ENCODE results near the gene APBA2.
"Not testable (repeated sequence)": the region's sequence is repeated elsewhere in the genome, so short reads cannot be mapped to it uniquely, and the experiment has no call there.

APBA2 gene

DNA sequence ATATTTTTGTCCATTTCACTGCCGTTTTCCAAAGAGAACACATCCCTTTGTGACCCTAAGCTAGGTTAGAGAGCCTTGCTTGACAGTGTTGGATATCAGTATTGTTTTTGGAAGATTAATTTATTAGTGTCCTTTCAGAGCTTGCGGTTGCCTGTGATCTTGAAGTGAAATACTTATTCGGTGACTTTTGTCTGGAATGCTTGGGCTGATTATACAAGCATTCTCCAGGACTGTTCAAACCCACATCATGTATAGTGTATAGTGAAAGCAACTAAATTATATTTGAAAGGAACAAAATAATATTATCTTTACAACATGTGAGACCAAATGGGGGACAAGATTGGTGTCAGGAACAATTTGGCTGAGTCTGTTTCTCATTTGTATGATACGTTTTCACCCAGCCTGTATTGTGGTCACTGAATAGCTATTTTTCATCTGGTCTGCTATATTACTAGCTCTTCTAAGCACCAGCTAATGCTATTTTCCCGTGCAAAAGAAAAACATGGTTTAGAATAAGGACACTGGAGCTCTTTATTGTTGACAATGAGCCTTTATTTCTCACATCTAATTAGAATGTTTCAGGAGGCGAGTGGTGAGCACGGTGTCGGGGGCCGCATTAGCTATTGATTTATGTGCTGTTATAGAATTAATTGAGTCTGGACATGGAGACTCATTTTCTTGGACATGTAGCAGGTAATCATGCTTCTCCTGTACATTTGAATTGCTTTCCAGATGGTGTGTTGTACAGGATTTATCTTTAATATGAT, 158.1 kb downstream of the APBA2 start:
- intact Hi-C loops (cut with DNase I) = no loop called here
- no peak for DNase-seq

DNA sequence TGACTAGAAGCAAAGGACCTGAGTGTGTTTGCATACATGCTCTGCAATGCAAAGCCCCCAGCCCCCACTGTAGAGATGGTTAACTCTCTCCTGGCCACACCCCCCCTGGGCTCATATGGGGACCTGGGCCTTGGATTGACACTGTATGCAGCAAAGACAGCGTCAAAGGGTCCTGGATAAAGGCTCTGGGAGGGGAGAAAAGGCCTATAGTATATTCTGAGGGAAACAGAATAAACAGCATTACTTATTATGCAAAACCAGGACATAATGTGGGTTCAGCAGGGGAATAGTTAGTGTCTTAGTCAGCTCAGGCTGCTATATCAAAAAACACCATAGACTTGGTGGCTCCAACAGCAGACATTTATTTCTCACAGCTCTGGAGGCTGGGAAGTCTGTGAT, 158.7 kb downstream of the APBA2 start:
- DNase-seq = no peak
- intact Hi-C loops (cut with DNase I) = no loop called here

DNA sequence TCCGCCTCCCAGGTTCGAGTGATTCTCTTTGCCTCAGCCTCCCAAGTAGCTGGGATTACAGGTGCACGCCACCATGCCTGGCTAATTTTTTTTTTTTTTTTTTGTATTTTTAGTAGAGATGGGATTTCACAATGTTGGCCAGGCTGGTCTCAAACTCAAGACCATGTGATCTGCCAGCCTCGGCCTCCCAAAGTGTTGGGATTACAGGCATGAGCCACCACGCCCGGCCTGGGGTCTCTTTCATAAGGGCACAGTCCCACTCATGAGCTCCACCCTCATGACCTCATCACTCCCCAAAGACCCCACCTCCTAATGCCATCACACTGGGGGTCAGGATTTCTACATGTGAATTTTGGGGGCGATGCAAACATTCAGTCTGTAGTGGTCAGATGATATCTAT, 159.4 kb downstream of the APBA2 start:
- intact Hi-C loops (cut with DNase I); DNase-seq: not testable (repeated sequence)

DNA sequence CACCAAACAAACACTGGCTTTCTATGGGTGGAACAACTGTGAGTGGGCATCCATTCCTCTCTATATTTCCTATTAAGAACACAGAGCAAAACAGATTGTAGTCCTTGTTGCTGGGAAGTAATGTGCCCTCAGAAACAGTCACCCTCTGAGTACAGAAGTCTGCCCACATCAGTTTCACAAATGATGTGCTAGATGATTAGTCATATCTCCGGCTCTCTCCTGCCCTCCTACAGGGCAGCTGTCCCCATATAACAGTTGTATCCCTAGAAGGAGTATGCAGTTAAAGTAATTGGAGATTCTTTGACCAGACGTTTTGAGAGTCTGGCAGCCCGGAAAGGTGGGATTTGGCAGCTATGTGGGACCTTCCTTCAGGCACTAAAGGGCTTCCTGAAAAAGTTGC, 159.9 kb downstream of the APBA2 start:
- DNase-seq = no peak
- intact Hi-C loops (cut with DNase I) = no loop called here

DNA sequence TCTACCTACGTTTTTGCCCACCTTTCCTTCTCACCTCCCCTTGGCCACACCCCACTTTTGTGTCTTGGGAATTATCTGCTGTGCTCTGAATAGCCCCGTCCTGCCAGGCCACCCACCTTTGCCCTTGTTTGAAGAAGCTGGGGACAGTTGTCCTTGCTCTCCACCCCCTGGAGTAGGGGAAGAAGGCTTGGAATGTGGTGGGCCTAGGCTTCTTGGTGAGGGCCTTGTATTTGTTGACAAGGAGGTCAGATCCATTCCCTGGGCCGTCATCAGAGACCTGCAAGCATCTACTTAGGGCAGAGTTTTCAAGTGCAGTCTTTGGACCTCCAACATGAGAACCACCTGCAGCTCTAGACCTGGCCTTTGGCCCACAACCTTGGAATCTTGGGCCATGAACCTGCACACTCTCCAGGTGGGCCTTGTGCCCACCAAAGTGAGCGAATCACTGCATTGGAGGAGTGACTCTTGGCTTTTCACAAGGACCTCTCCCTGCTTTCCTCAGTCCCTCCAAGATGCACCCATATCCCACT, 160.6 kb downstream of the APBA2 start:
- DNase-seq = peak in 1 of 10 donors; percentile 5
- intact Hi-C loops (cut with DNase I) = no loop called here

DNA sequence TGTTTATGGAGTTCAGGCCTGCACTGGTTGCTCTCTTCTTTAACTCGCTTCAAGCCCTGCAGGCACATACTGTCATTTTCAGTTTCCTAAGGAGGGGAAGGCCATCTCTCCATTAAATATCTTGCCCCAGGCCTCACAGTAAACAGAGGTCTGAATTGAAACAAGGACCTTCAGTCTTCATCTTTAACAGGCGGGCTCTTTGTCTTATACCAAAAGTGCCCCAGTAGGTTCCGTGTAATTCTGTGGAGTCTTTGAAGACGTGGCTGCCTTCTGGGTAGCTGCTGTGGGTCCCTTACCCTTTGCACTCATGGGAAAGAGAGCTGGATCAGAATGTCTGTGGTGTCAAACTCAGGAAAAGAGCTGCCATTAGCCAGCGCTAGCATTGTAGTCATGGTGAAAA, 161.2 kb downstream of the APBA2 start:
- intact Hi-C loops (cut with DNase I) = no loop called here
- no peak for DNase-seq

DNA sequence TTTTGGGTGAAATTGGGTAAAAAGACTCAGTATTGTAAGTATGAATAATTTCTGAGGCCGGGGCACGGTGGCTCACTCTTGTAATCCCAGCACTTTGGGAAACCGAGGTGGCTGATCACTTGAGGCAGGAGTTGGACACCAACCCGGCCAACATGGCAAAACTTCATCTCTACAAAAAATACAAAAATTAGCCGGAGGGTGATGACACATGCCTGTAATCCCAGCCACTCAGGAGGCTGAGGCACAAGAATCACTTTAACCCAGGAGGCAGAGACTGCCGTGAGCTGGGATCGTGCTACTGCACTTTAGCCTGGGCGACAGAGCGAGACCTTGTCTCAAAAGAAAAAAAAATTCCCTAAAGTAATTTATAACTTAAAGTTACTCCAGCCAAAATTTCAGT, 162.2 kb downstream of the APBA2 start:
- intact Hi-C loops (cut with DNase I) = no loop called here
- peak in 1 of 10 donors; percentile 4 for DNase-seq

DNA sequence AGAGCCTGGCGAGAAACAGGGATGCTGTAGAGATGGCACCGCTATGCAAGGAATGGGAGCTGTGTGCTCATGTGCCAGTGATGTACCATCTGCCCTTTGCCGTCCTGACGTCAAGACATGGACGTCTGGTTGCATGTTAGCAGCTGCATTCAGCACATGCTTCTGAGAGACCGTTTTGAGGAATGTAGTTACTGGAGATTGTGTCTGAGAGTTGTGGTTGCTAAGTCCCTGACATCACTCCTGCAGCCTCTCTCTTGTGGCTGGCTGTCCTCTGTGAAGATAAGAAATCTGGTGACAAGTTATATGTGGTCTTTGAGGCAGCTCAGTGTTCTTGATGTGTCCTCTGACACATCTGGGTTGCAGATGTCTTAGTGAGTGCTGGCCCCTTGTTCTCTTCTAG, 165.1 kb downstream of the APBA2 start:
- intact Hi-C loops (cut with DNase I) = no loop called here
- no peak for DNase-seq

DNA sequence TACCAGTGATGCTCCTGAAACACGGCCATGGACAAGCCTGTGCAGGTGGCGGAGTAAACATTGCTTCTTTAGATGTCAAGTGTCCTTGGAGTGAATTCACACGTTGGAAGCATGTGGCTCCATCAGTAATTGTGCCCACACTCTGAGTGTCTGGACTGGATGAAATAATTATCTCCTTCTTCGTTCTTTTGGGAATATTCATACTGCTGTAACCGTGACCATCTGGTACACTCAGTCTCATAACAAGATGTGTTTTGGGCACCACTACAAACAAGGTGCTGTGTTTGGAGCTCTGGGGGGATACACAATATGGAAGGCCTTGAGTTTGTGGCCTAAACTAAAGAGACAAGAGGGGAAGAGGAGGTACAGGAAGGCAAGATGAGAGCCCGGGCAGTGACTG, 165.6 kb downstream of the APBA2 start:
- intact Hi-C loops (cut with DNase I) = no loop called here
- peak in 1 of 10 donors; percentile 0 for DNase-seq

DNA sequence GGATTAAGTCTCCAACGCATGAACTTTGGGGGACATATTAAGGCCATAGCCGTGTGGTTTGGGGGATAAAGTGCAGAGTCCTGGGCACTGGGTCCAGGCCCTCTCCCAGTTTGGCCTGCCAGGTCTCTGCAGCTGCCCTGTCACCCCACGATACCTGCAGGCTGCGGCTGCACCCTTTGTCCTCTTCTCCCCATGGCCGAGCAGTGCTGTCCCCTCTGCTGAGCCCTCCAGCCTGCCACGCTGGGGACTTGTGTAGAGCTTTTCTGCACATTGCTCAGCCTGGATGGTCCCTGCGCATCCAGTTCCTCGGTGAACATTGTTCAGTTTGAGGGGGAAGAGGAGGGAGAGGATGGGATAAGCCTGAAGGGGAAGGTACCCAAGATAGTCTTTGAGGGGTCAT, 167.2 kb downstream of the APBA2 start:
- DNase-seq = no peak
- intact Hi-C loops (cut with DNase I) = no loop called here

DNA sequence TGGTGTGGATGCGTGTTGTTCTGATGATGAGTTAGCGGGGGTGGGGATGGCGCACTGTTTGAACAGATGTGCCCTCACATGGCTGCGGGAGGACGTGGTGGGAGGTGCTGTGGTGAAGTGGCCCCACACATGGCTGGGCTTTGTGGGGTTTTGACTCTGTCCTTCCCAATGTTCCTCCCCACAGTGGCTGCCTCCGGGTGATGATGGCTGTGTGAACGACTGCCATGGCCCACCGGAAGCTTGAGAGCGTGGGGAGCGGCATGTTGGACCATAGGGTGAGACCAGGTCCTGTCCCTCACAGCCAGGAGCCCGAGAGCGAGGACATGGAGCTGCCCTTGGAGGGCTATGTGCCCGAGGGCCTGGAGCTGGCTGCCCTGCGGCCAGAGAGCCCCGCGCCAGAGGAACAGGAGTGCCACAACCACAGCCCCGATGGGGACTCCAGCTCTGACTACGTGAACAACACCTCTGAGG, 167.9 kb downstream of the APBA2 start:
- peak in 1 of 10 donors; percentile 66 for DNase-seq
- intact Hi-C loops (cut with DNase I) = no loop called here

DNA sequence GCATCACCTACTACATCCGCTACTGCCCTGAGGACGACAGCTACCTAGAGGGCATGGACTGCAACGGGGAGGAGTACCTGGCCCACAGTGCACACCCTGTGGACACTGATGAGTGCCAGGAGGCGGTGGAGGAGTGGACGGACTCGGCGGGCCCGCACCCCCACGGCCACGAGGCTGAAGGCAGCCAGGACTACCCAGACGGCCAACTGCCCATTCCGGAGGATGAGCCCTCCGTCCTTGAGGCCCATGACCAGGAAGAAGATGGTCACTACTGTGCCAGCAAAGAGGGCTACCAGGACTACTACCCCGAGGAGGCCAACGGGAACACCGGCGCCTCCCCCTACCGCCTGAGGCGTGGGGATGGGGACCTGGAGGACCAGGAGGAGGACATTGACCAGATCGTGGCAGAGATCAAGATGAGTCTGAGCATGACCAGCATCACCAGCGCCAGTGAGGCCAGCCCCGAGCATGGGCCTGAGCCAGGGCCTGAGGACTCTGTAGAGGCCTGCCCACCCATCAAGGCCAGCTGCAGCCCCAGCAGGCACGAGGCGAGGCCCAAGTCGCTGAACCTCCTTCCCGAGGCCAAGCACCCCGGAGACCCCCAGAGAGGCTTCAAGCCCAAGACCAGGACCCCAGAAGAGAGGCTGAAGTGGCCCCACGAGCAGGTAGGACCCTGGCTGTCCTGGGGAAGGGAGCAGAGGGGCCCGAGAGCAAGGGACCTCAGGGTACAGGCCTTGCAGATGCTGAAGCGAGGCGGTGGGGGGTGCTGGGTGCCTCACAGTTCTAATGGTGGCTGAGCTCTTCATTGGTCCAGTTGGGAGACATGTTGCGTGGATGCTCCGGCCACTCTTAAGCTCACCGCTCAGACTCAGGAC, 168.6 kb downstream of the APBA2 start:
- peak in 1 of 10 donors; percentile 76 for DNase-seq
- intact Hi-C loops (cut with DNase I) = no loop called here

DNA sequence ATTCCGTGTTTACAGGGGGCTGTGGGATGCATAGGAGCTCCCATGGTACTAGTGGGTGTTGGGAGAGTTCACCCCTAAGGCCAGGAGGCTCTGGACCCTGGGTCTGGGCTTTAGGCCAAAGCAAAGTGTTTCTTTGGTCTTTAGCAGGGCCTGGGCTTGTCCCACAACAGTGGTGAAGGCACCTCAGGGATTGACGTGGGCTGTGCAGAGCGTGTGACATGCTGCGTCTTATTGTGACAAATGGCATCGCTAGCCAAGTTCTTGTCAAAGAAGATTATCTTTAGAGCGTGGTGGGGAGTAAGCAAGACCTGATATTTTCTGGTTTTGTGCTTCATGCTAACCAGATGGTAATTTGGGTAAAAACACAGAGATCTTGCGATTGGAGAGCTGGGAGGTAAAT, 170.1 kb downstream of the APBA2 start:
- intact Hi-C loops (cut with DNase I) = no loop called here

DNA sequence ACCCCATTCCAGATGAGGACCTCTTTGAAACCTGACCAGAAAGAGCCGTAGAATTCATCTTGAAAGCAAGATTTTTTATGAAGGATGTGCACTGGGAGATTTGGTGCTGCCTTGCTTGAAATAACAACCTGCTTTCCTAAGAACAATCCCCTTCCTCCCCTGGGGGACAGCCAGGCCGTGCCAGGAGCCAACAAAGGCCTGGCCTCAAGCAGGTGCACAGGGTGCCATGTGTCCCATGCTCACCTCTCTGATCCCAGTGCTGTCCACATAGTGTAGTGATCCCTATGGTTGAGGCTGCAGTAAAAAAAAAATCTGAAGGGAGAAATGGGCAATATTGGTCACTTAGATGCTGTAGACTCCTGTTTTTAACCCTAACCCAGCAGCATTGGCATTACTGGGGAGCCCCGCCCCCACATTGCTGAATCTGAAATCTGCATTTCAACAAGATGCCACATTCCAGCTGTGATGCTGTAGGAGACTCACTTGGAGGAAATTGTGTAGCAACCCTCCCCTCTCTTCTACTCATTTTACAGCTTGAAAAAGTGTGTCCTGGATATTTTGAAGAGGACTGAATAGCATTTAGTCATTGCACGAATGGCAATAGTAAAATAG, 171.2 kb downstream of the APBA2 start:
- peak in 2 of 10 donors; percentile 14 to 39 for DNase-seq

More for the DNA sequence above, 170.1 kb downstream of the APBA2 start:
- DNase-seq = peak in 1 of 10 donors; percentile 81

DNA sequence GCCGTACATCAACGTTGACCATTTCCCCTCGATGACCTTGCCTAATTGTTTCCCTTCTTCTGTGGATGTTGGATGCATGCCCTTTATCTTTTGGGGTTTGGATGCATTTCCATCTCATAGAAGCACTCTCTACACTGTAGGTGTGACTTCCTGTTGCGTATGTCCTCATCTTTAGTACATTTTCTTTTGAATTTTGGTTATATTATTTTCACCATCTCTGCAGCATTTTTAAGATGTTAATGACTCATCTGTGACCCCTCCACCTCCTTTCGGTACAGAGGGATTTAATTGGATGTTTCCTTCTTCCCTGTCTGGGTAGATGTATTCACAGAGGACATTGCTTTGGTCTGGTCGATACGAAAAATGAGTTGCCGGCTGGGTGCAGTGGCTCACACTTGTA, 172.1 kb downstream of the APBA2 start:
- intact Hi-C loops (cut with DNase I) = no loop called here

More for the DNA sequence above, 171.2 kb downstream of the APBA2 start:
- intact Hi-C loops (cut with DNase I) = no loop called here

DNA sequence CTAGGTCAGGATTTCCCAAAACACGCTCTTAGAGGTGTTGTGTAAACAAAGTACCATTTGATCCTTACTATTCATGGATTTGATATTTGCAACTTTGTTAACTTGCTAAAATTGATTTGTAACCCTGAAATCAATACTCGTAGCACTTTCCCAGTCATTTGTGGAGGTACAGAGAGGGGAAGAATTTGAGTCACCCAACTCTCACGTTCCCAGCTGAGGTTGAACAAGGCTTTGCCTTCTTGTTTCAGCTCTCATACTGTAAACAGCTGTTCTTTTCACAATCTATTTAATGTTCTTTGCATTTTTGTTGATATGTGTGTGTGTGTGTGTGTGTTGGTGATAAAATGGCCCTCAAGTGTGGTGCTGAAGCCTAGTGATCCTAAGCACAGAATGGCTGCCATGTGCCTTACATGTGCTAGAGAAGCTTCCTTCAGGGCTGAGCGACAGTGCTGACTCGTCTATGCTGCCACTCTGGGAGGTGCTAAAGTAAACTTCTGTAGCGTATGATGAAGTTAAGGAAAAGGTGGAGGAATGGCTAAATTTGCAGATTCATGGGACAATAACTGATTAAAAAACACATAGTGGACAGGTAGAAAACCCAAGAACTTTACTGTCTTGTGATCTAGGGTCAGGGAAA, 173.2 kb downstream of the APBA2 start:
- DNase-seq = no peak
- intact Hi-C loops (cut with DNase I) = no loop called here

More for the DNA sequence above, 172.1 kb downstream of the APBA2 start:
- no peak for DNase-seq

DNA sequence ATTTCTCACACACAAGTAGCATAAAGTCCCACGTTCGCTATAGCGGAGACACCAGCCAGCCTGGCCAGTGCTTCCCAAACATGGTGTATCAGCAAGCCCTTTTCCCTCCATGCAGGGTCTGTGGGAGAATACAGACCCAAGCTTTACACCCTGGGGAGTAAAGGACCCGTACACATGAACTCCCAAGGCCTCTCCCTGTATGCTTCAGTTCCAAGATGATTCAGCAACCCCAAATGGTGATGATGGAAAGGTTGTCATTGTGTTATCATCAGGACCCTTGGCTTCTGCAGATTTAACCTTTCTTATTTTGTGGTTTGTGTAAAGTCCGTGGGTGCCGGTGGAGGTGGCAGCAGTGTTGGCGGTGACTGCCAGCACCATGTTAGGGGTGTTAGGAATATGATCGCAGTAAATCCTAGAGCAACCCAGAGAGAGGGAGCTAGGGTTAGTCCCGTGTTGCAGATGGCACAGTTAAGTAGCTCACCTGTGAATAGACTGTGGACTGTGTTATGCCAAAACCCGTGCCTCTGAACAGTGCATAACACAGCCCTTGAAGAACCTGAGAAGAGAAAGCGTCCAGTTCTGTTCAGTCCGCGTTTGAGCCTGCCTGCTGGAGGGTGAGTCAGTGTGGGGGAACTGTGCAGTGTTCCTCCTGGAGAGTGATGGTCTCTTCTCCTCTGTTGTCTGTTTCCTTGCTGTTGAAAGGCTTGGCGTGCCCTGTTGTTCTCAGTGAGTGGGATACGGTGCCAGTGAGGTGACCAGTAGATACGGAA, 174.3 kb downstream of the APBA2 start:
- peak in 1 of 10 donors; percentile 67 for DNase-seq
- intact Hi-C loops (cut with DNase I) = no loop called here

DNA sequence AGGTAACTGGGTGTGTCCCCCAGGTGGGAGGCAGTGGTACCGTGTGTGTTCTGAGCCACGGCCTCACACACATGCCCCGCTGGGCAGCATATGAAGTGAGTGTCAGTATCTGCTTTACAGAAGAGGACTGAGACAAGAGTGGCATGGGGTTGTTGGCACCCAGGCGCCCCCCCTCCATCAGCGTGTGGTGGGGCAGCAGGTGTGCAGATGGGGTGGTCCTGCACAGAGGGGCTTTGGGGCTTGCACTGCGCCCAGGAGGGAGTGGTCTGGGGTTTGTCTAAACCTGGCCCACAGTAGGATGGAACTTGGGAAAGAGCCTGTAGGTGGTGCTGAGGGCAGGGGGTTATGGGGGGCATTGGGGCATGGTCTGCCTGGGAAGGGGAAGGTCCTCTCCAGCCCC, 176.0 kb downstream of the APBA2 start:
- intact Hi-C loops (cut with DNase I) = no loop called here
- DNase-seq = no peak

DNA sequence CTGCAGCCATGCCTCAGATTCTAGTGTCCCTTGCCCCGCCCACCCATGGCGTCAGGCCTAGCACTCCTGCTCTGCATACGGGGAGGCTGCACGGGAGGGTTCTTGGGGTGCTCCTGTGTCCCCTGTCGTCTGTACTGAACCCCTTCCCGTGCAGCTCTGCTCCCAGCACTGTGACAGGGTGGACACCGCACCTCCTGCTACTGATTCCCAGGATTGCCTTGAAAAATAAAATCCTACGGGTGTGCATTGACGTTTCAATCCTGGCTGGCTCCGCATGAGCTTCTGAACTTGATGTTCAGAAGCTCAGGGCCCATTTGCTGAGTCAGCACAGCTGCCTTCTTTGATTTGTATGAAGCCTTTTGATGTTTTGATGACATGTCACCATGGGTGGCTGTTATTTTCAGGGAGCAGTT, 176.4 kb downstream of the APBA2 start:
- intact Hi-C loops (cut with DNase I) = no loop called here
- DNase-seq = peak in 3 of 10 donors; percentile 45 to 89 (median 52)

DNA sequence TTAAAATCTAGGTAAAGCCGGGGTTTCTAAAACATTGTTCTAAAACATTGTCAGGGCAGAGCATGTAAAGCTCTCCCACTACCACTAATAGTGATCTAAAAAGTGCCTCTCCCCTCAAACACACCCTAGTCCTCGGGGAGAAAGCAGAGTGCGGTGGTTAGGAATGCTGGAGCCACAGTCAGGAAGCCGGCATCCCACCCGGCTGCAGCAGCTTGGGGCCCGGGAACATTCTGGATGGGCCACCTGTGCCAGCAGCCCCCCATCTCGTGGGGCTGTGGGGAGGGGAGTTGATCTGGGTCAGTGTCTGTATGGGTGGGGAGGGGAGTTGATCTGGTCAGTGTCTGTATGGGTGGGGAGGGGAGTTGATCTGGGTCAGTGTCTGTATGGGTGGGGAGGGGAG, 176.9 kb downstream of the APBA2 start:
- intact Hi-C loops (cut with DNase I) = no loop called here
- DNase-seq = no peak

Data from posterior cingulate gyrus (tissue), 11 donors.